GM19452 (cell line): Measurements from ENCODE around the gene PRSS36.

Experiments used
- ATAC-seq: cut with Tn5 transposase; IDR thresholded peaks from one replicate; pipeline ENCODE4 v1.9.1; 2021; ENCODE audit not compliant: unreplicated experiment

PRSS36 gene

DNA sequence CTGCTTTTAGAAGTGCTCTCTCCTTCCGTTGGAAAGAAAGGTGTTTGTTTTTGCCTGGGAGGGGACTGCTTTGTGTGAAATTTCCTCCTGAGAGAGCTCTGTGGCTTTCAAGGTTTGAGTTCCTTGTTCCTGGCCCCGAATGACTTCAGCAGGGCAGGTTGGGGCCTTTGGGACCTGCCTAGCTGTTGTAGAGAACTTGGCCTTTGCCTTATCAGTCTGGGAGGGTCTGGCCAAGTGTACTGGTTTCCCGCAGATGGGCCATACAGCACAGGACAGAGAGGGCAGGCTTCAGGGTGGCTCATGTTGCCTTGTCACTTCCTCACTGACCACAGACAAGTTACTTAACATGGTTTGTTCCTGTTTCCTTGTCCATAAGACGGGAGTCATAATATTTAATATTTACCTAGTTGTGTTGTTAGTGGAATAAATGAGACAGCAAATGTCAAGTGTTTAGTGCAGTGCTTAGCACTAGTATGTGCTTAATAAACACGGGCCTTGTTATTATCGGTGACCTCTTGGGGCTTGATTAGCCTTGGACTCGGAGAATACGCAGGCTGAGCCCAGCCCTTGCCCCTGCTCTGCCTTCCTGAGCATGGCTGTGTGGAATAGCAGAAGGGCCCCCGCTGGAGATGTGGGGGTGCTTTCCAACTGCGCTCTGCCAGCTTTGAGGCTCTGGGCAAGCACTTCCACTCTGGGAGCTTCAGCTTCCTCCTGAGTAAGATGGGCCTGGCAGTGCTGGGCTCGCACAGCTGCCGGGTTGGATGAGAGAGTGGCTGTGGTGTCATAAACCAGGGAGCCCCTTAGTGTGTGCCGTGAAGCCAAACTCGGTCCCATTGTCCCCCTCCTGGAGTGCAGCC lies 20.9 kb downstream of the PRSS36 start:
- ATAC-seq, result no peak

DNA sequence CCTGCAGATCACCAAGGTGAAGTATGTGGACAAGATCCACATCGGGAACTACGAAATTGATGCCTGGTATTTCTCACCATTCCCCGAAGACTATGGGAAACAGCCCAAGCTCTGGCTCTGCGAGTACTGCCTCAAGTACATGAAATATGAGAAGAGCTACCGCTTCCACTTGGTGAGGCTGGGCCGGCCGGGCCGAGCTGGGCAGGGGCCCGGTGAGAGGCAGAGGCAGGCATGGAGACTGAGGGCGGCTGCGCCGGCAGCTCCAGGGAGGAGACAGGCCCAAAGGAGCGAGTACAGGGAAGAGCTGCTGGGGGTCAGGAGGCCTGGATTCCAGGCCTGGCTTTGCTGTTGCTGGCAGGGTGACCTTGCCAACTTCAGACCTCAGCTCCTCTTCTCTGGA lies 22.7 kb downstream of the PRSS36 start:
- ATAC-seq, result no peak

- no peak for ATAC-seq
Observed at GRCh38 chr16:31125844-31126243, 24.0 kb downstream of the PRSS36 start.

- ATAC-seq, result no peak
Observed at GRCh38 chr16:31120129-31120528, 29.7 kb downstream of the PRSS36 start.

DNA sequence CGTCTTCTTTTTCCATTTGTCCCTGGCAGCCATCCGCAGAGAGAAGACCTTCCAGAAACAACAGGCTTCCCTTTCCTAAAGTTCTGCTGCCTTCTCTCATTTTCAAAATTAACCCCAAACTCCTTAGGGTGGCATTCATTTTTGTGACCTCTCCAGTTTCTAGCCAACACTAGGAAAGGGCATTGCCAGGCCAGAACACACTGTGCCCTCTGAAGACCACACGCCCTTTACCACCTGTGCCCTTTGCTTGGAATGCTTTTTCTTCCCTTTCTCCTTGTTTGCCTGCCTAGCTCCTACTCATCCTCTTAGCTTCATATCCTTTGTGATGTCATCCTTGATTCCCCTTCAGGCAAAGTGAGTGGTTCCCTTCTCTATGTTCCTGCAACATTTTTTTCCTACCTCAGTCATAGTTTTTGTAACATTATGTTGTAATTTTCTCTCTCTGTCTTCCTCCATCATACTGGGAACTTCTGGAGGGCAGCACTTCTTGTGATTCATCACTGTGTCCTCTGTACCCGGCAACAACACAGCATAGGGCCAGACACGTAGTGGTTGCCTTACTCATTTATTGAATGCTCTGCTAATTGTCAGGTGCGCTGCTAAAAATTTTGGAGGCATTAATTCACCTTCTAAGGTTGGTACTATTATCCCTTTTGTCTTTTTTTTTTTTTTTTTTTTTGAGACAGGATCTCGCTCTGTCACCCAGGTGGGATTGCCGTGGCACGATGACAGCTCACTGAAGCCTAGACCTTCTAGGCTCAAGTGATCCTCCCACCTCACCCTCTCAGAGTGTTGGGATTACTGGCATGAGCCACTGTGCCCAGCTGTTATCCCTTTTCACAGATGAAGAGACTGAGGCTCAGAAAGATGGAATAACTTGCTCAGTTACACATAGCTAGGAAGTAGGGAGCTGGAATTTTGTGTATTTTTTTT lies 31.4 kb downstream of the PRSS36 start:
- ATAC-seq, result no peak

DNA sequence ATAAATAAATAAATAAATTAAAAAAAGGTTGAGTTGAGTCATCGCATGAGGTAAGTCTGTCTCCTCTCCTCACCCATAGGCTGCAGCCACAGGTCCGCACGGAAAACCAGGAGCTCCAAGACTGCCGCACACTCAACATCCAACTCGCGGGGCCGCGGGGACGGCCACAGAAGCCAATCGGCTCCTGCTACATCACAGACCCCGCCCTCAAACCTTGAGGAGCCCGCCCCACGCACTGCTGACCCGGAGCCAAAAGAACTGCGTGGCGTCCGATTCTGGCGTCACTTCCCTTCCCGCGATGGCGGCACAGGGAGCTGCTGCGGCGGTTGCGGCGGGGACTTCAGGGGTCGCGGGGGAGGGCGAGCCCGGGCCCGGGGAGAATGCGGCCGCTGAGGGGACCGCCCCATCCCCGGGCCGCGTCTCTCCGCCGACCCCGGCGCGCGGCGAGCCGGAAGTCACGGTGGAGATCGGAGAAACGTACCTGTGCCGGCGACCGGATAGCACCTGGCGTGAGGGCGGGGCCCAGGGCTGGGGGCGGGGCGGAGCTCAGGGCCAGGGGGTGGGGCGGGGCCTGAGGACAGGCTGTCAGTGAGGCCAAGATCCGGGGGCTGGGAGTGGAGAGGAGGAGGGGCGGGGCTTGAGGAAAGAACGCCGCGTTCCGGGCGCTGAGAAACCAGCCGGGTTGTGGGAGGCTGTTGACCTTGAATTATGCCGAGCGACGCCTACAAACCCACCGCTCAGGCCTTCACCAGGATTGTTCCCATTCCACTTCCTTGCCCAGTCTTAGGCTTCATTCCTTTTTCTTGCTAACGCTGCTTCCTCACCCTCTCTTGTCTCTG lies 32.3 kb downstream of the PRSS36 start, which contains the start of gene KAT8:
KAT8 (plus strand) TSS at position 281 of the 839 bp plus-strand sequence; CDS start at position 299, 18 bp downstream.
- peak; percentile 85 for ATAC-seq

GRCh38 chr16:31114468-31114867 lies 35.4 kb downstream of the PRSS36 start:
- no peak for ATAC-seq

- ATAC-seq, result no peak
Observed at GRCh38 chr16:31113121-31114120, 36.4 kb downstream of the PRSS36 start.

- ATAC-seq, result no peak
Observed at GRCh38 chr16:31112711-31113110, 37.2 kb downstream of the PRSS36 start.

DNA sequence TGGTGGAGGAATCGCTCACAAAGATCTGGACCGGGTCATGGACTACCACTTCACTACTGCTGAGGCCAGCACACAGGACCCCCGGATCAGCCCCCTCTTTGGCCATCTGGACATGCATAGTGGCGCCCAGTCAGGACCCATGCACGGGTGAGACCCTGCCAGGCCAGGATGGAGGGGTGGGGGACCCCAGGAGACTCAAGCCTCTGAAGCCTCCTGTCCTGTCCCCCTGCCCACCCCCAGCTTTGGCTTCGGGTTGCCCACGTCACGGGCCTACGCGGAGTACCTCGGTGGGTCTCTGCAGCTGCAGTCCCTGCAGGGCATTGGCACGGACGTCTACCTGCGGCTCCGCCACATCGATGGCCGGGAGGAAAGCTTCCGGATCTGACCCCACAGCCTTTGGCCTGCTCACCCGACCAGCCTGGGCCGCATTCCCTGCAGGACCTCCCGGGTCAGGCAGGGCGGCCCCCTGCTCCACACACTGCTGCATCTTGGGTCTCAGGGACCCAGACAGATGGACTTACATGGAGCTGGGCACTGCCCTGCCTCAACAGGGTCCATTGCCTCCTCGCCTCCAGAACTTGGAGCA lies 37.9 kb downstream of the PRSS36 start:
- no peak for ATAC-seq

GRCh38 chr16:31110106-31111034 lies 39.5 kb downstream of the PRSS36 start:
- ATAC-seq, result no peak

DNA sequence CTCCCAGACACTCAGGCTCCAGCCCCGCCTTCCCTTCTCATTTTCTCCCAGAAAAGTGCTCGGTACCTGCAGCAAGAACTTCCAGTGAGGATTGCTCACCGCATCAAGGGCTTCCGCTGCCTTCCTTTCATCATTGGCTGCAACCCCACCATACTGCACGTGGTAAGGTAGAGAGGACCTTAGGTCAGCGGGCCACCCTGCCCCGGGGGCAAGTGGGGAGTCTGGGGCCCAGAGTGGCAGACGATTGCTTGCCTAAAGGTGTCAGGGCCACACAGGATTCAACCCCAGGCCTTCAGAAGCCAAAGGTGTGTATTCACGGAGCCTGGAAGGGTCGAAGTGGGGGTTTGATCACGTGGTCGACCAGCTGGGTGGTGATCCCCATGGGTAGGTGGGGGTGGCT lies 40.2 kb downstream of the PRSS36 start:
- no peak for ATAC-seq

GRCh38 chr16:31108794-31109558 lies 40.9 kb downstream of the PRSS36 start:
- ATAC-seq, result no peak

- peak; percentile 83 for ATAC-seq
Observed at GRCh38 chr16:31108035-31108793, 41.7 kb downstream of the PRSS36 start, which contains the start of gene BCKDK. Gene BCKDK, plus strand, starts transcription at chr16:31108386. Its CDS starts 838 bp downstream, at chr16:31109224.

GRCh38 chr16:31107465-31107867 lies 42.4 kb downstream of the PRSS36 start:
- ATAC-seq, result peak; percentile 49
